ENCODE data around the gene ALOXE3. TPM values are rescaled to one million over a fixed set of nuclear protein-coding genes. Genes with fewer than 3 reads are reported as not detected.

ALOXE3 gene
- total and polyA plus RNA-seq, 2 experiments from 2014 or later = 0.10 TPM; not detected in 1

DNA sequence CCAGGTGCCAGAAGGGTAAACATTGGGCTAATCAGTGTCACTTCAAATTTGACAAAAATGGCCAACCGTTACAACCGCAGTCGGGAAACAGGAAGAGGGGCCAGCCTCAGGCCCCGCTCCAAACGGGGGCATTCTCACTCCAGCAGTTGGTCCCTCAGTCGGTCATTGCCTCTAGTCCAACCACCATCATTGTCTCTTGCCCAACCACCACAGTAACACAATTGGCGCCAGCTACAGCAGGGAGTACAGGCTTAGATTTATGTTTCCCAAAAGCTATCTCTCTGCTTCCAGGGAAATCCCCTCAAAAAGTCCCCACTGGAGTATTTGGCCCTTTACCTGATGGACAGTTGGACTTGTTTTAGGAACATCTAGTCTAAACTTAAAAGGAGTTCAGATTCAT, 59.2 kb downstream of the ALOXE3 start:
- no peak overlapping the region for H3K4me3 ChIP-seq
- TF ChIP-seq, protein P1, sequence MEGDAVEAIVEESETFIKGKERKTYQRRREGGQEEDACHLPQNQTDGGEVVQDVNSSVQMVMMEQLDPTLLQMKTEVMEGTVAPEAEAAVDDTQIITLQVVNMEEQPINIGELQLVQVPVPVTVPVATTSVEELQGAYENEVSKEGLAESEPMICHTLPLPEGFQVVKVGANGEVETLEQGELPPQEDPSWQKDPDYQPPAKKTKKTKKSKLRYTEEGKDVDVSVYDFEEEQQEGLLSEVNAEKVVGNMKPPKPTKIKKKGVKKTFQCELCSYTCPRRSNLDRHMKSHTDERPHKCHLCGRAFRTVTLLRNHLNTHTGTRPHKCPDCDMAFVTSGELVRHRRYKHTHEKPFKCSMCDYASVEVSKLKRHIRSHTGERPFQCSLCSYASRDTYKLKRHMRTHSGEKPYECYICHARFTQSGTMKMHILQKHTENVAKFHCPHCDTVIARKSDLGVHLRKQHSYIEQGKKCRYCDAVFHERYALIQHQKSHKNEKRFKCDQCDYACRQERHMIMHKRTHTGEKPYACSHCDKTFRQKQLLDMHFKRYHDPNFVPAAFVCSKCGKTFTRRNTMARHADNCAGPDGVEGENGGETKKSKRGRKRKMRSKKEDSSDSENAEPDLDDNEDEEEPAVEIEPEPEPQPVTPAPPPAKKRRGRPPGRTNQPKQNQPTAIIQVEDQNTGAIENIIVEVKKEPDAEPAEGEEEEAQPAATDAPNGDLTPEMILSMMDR (IDR thresholded peaks at IDR 0.05; ENCODE audit: low read depth, low read length) = no peak
- H3K4me1 ChIP-seq (ENCODE audit: low read depth) = no peaks in the 10 kb centered on the region
- DNase-seq (ENCODE audit: low read depth in 1 of 2, low spot score in 1 of 2) = no peak
- no peak overlapping the region for H3K27ac ChIP-seq
- peaks cover 61% of the 10 kb centered on the region for H3K27me3 ChIP-seq
- no peaks in the 10 kb centered on the region for H3K9me3 ChIP-seq (ENCODE audit: low read depth)
- no peaks in the 10 kb centered on the region for H3K36me3 ChIP-seq

DNA sequence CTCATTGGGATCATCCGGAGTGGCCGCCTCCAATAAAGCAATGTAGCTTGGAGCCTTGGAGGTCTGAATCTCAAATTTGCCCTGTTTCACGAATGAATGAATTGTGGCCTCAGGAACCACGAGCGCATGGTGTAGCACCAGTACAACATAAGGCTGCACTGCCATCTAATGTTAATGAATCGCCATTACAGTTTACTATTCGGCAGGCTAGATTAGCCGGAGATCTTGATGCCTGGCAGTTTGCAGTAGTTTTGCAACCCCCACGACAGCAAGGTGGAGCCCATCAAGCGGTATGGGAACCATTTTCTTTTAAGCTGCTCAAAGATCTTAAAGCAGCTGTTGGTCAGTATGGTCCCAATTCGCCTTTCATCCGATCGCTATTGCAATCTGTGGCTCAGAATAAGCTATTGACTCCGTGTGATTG, 60.6 kb downstream of the ALOXE3 start:
- DNase-seq (ENCODE audit: low read depth in 1 of 2, low spot score in 1 of 2) = peak; percentile 83 to 90
- no peaks in the 10 kb centered on the region for H3K4me1 ChIP-seq (ENCODE audit: low read depth)
- H3K27me3 ChIP-seq = peaks cover 47% of the 10 kb centered on the region
- no peak overlapping the region for H3K4me3 ChIP-seq
- no peaks in the 10 kb centered on the region for H3K36me3 ChIP-seq
- TF ChIP-seq, protein P1 (IDR thresholded peaks at IDR 0.05; ENCODE audit: low read depth, low read length) = peak; percentile 73
- H3K9me3 ChIP-seq (ENCODE audit: low read depth) = no peaks in the 10 kb centered on the region
- no peak overlapping the region for H3K27ac ChIP-seq

DNA sequence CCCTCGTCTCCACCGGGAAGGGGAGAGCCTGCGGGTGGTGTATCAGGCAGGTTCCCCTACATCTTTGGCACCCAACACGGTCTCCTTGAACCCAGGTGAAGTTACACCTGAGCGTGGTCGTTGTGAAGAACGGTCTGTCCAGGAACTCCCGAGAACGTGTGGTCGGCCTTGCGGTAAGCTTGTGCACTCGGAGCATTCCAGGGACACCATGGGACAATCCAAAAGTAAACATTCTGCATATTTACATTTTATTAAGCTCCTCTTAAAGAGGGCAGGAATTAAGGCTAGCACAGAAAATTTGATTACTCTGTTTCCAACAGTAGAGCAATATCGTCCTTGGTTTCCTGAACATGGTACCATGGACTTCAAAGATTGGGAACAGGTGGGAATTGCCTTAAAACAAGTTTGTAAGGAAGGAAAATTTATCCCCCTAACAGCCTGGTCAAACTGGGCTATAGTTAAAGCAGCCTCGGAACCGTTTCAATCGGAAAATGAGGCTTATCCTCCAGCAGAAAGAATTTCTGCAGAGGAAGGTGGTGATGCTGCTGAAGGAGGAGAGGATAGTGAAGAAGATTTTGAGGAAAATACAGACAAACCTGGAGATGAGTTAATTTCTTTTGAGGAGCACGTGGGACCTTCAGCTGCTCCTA, 61.2 kb downstream of the ALOXE3 start:
- Histone ChIP-seq H3K4me3 (no peak overlapping the region), H3K36me3 (no peaks in the 10 kb centered on the region), H3K27me3 (peaks cover 45% of the 10 kb centered on the region), H3K9me3 (ENCODE audit: low read depth) (no peaks in the 10 kb centered on the region), H3K27ac (no peak overlapping the region), H3K4me1 (ENCODE audit: low read depth) (no peaks in the 10 kb centered on the region)
- TF ChIP-seq, protein P1 (IDR thresholded peaks at IDR 0.05; ENCODE audit: low read depth, low read length) = no peak
- DNase-seq (ENCODE audit: low read depth in 1 of 2, low spot score in 1 of 2) = no peak

DNA sequence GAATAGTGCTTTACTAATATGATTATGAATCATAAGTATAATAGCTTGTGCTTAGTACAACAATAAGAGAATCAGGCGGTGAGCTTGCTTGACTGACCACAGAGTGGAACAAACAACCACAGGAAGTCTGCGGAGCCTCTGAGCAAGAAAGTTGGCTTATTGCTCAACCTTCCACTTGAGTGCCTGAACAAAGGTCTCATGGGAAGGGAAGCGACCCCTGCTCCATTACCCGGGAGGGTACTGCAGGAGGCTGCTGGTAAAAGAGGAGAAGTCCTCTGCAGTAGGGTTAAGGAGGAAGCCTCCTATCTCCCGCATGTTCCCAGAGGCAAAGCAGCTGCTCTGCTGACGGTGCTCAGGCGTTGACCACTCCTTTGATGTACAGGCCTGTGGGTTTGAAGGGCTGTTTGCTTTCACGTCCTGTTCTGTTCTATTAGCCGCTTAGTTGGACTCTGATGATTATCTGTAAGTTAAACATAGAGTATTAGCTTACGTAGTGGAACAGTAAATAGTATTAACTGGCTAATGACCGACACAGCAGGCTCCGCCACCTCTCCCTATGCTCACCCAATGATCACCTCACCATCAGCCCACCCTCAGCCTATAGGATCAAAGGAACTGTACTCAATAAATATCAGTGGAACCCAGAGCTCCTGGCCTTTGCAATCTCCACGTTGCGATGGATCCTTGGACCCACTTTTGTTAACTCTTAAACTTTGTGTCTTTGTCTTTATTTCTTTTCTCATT, 61.9 kb downstream of the ALOXE3 start:
- Histone ChIP-seq H3K4me1 (ENCODE audit: low read depth) (no peaks in the 10 kb centered on the region), H3K36me3 (no peaks in the 10 kb centered on the region), H3K4me3 (no peak overlapping the region), H3K27ac (no peak overlapping the region), H3K27me3 (peaks cover 41% of the 10 kb centered on the region), H3K9me3 (ENCODE audit: low read depth) (no peaks in the 10 kb centered on the region)
- TF ChIP-seq, protein P1 (IDR thresholded peaks at IDR 0.05; ENCODE audit: low read depth, low read length) = no peak
- peak in 1 of 2 donors; percentile 95 for DNase-seq (ENCODE audit: low read depth in 1 of 2, low spot score in 1 of 2)

DNA sequence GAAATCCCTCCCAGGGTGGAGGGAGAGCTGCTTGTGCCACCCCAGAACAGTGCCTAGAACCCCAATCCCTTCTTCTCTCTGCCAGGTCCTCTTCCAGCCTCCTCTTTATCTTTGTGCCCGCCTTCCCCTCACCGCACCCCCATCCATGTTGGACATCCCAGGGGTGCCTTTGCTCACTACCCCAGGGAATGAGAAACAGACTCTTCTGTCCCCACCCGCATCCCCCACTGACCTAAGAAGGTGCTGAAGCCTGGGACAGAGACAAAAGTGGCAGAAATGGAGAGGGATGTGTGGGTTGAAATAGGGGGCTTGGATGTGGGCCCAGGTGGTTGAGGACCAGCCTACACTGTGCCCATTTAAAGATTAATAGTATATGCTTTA, 62.5 kb downstream of the ALOXE3 start:
- Histone ChIP-seq H3K27me3 (peaks cover 35% of the 10 kb centered on the region), H3K4me1 (ENCODE audit: low read depth) (no peaks in the 10 kb centered on the region), H3K27ac (no peak overlapping the region), H3K36me3 (no peaks in the 10 kb centered on the region), H3K9me3 (ENCODE audit: low read depth) (no peaks in the 10 kb centered on the region), H3K4me3 (no peak overlapping the region)
- peak in 1 of 2 donors; percentile 25 for DNase-seq (ENCODE audit: low read depth in 1 of 2, low spot score in 1 of 2)
- TF ChIP-seq, protein P1 (IDR thresholded peaks at IDR 0.05; ENCODE audit: low read depth, low read length) = no peak

Measured in cardiac muscle cell (in vitro differentiated cells and primary cell).